ENCODE data around the gene COPS7A. TPM values are rescaled to one million over a fixed set of nuclear protein-coding genes. Genes with fewer than 3 reads are reported as not detected.

The COPS7A gene
- total and polyA plus RNA-seq, 9 of the 15 experiments (the other 6 are each of a cell fraction or from before 2014, with no cell fraction given), result 12.7 to 36.0 (median 24.3) TPM

GRCh38 chr12:6764011-6764828 lies 40.4 kb downstream of the COPS7A start (continued):
- no peak for TF ChIP-seq NR4A1 (CRISPR knock-in tag; IDR thresholded peaks at IDR 0.05)
- no peak for TF ChIP-seq NR4A1 (tag; IDR thresholded peaks at IDR 0.05)
- TF ChIP-seq RBM25 (IDR thresholded peaks at IDR 0.05; ENCODE audit: low read depth, low read length, severe bottlenecking), result no peak
- no peak for TF ChIP-seq HES1 (IDR thresholded peaks at IDR 0.05; ENCODE audit: low read depth)
- TF ChIP-seq ZNF449 (CRISPR knock-in tag; IDR thresholded peaks at IDR 0.05), result no peak
- peak; percentile 89 for TF ChIP-seq VEZF1 (CRISPR knock-in tag; IDR thresholded peaks at IDR 0.05)
- TF ChIP-seq NRF1 (conservative IDR thresholded peaks at IDR 0.05 in 1 of 2, IDR thresholded peaks at IDR 0.05 in 1 of 2), result 0 out of 4 replicates have a peak, but pooled peaks have one; percentile 9 to 20
- no peak for TF ChIP-seq HNRNPH1 (optimal IDR thresholded peaks at IDR 0.05; ENCODE audit: low read depth, low read length)
- TF ChIP-seq PRDM10 (IDR thresholded peaks at IDR 0.05; ENCODE audit: partially characterized antibody), result peak; percentile 28
- TF ChIP-seq ZBTB33 (CRISPR knock-in tag; IDR thresholded peaks at IDR 0.05), result no peak
- TF ChIP-seq CAMTA2 (CRISPR knock-in tag; conservative IDR thresholded peaks at IDR 0.05), result no peak
- TF ChIP-seq ZNF717 (CRISPR knock-in tag; IDR thresholded peaks at IDR 0.05), result no peak
- no peak for TF ChIP-seq ZNF134 (CRISPR knock-in tag; conservative IDR thresholded peaks at IDR 0.05)
- no peak for TF ChIP-seq ATF3 (IDR thresholded peaks at IDR 0.05)
- no peak for TF ChIP-seq ATF3 (CRISPR knock-in tag; conservative IDR thresholded peaks at IDR 0.05)
- TF ChIP-seq PML (IDR thresholded peaks at IDR 0.05; ENCODE audit: low read length), result no peak
- no peak for TF ChIP-seq BCOR (IDR thresholded peaks at IDR 0.05)
- no peak for TF ChIP-seq SOX6 (IDR thresholded peaks at IDR 0.05)

All from K562 (cell line).